HG03095 (cell line): ENCODE measurements around the gene IFNGR1.
"Not testable (repeated sequence)": the region's sequence is repeated elsewhere in the genome, so short reads cannot be mapped to it uniquely, and the experiment has no call there.

Source experiments
- ATAC-seq: cut with Tn5 transposase; IDR thresholded peaks from one replicate; pipeline ENCODE4 v1.9.1; 2021; ENCODE audit warnings: moderate library complexity; ENCODE audit not compliant: unreplicated experiment

Gene IFNGR1

GRCh38 chr6:137213813-137214212 lies 5.4 kb downstream of the IFNGR1 start:
- no peak for ATAC-seq

DNA sequence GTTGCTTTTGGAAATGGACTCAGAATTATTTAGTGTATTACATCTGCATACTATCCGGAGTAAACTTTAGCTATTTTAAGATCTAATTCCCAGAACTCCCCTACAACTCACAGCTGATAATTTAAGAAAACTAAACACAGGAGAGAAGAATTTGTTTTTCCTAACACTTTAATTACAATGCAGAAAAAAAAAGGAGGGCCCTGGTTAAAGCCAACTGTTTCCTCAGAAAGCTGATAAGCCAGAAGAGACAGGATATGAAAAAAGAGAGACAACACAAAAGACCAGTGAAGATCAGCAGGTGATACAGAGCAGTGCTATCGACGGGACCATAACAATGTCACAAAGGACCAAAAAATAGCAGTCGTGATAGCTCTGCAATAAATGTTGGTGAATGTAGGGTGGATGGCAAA lies 5.8 kb downstream of the IFNGR1 start:
- ATAC-seq = no peak

DNA sequence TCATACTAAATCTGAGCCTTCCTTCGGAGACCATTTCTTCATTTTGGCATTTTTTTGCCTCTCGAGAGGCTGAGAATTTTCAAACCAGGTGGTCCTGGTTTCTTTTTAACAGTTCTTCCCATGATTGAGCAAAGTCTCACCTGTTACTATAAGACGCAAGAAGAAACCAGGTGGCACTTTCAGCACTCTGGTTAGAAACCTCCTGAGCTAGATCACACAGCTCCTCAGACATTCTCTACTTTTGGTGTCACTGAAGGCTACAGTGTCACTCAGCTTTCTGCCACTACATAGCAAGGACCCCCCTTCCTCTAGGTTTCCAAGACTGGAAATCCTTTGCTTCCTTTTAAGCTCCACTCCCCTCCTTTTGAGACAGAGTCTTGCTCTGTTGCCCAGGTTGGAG lies 7.3 kb downstream of the IFNGR1 start:
- ATAC-seq = no peak

- no peak for ATAC-seq
Measured at GRCh38 chr6:137210903-137211302, 8.3 kb downstream of the IFNGR1 start.

- no peak for ATAC-seq
Measured at GRCh38 chr6:137208279-137208678, 10.9 kb downstream of the IFNGR1 start.

- ATAC-seq = not testable (repeated sequence)
Measured at GRCh38 chr6:137207457-137207856, 11.7 kb downstream of the IFNGR1 start.

DNA sequence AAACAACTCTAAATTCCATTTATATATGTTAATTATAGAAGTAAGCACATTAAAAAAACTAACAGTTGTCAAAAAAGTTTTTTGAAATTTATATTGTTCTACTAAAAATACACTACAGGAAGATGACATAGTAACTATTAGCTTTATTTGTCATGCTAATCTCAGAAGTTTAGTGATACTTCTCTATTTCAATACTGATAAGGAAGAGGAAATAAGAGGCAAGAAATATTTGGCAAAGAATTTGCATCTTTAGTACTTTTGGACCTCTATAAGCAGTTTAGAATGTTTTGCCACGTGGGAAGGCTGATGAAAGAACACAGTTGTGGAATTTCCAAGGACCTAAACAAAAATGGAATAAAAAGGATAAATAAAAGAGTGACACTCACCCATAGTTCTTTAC lies 12.6 kb downstream of the IFNGR1 start:
- ATAC-seq = no peak

DNA sequence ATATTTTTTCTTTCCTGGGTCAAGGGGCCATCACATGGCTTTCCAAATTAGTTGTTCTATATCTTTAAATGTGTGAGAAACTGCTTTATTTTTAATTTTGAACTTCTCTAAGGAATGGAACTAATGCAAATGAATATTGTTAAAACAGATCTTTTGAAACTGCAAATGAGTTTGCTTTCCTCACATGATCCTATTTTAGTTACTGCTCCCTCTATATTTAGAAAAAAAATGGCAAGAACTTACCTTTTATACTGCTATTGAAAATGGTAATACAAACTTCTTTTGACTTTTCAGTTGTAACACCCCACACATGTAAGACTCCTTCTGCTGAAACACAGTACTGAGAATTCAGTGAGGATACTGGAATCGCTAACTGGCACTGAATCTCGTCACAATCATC lies 15.9 kb downstream of the IFNGR1 start:
- ATAC-seq = no peak

GRCh38 chr6:137202078-137202477 lies 17.1 kb downstream of the IFNGR1 start:
- no peak for ATAC-seq

DNA sequence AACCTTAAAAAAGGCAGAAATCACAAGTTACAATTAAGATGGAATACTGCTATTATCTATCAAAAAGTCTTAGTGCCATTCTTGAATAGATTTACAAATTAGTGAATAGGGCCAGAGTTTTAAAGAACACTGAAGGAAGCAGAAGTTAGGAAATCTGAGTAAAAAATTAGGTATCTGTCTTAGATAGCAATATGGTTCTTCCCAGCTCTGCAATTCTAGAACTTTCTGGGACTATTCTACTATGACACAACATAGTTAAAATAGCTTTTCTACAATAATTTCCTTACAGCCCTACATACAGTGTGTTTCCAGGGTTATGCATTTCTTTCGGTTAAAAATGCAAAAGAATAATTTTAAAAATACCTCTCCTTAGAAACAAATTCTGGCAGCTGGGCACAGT lies 18.2 kb downstream of the IFNGR1 start:
- ATAC-seq = no peak

GRCh38 chr6:137200288-137200687 lies 18.9 kb downstream of the IFNGR1 start:
- no peak for ATAC-seq

DNA sequence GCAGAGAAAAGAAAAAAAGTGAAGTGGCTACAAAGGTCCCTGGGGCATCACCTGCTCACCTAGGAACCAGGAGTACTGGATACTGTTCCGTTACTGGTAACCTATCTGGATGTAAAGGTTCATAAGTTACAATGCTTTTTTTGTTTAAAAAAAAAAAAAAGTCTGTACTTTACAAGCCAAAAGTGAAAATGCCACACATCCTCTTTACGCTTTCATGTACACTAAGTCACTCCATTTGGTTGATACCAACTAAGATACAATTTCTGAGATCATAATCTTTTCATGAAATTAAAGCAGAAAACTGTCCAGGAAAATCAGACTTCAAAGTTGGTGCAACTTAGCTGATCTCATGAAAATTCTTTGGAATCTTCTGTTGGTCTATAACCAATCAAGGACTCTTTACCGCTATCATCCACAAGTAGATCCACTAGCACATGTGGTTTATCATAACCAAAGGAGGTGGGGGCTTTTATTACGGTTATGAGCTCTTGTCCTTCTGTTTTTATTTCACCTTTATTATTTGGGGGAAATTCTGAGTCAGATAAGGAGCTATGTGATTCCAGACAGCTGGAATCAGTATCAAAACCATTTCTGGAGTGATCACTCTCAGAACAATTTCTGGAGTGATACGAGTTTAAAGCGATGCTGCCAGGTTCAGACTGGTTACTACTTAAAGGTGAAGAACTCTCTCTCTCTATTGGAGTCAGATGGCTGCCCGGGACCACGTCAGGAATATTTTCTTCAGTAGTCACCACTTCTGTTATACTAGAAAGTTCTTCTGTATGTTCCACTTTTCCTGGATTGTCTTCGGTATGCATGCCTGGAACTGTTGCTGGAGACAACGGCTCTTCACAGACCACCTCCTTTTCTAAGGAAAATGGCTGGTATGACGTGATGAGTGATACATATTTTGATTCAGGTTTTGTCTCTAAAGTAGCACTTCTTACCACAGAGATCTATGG lies 21.2 kb downstream of the IFNGR1 start:
- ATAC-seq = no peak

DNA sequence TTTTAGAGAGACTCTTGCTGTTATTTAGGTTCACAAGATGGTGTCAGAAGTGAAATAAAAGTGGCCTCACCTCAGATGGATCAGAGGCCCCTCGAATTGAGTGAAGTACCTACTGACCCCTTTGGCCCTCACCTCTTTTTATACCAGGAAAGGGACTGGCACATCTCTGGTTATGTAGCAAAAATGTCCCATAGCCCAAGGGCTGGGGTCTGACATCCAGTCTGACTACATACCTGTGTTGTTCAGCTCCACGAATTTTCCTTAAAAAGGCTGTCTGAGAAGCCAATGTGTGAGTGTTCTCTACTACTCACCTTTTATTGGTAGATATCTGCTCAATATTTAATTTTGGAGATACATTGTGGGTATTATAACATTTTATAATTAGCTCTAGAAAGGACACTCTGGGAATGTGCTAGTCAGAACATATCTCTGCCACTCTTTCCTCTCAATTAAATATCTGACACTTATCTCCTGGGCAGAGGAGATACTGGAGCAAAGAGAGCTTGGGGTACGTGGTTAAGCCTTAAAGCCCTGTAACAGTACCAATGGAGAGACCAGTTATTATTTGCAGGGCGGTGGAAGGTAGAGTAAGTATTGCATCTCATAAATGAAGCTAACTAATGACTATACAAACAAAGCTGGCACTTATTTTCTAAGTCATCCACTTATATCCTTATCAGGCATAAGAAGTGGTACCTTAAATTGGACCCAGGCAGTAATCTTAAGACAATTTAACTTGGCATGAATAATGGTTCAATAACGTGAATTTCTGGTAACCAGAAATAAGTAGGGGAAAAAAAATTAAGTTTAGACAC lies 25.7 kb downstream of the IFNGR1 start:
- ATAC-seq = no peak

- ATAC-seq = no peak
Measured at GRCh38 chr6:137192821-137193220, 26.4 kb downstream of the IFNGR1 start.

DNA sequence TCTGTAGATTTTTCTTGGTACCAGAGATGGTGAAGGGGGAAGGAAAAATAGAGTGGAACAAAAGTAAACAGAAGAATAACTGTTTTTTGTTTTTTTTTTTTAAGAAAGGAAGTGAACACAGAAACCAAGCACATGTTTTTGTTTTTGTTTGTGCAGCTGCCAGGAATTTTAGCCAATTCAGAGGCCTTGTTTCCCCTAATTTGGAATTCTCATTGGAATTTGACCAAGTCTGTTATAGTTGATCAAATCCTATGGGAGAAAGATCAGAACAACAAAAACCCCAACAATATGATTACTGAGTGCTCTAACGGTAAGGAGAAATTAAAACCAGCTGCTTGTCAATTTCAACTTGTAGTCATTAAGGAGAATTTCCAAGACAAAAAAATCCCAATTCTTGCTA lies 27.5 kb downstream of the IFNGR1 start:
- no peak for ATAC-seq

DNA sequence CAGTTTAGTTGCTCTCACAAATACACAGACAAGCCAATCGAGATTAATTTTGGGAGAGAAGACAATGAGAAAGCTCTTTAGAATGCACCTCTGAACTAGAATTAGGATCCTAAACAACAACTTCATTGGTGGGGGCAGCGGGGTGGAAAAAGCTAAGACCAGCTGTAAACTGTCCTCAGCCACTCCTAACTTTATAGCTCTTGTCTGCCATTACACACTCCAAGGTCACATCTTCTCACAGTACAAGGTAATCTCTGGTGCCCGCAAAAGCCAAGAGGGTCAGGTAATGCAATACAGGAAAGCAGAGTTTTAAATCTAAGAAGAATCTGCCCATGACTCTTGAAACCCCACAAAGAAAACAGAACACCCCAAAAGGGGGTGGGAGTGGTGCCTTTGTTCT lies 27.9 kb downstream of the IFNGR1 start:
- no peak for ATAC-seq

GRCh38 chr6:137190583-137191094 lies 28.5 kb downstream of the IFNGR1 start:
- ATAC-seq = no peak

DNA sequence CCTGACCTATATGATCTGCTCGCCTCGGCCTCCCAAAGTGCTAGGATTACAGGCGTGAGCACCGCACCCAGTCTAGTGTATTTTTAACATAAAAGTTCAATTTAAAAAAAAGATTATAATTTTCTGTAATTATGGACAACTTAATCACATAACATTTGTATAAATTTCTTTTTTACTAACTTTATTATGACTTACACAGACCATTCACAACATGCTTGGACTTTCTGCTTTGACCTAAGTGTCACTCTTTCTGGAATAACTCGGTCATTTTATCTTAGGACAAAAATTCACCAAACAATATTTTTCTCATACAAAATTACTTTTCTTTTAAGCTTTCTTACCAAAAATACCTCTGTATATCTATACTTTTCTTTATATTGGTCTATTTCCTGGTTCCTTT lies 30.3 kb downstream of the IFNGR1 start:
- no peak for ATAC-seq

DNA sequence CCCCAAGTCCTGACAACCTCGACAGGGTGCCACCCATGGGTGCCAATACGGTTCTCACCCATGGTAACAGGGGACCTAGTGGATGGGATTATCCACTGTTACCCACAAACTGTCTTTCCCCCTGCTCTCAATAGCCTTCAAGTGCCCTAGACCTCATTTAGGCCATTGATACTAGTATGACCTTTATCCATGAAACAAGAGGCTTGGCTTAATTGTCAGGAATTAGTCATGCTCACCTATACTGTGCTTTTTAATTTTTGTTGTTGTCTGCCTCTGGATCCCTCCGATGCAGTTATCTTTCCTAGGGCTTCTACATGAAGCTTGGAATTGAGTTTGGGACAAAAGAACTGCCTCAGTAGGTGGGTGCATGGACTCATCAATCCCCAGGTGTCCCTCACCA lies 33.9 kb downstream of the IFNGR1 start:
- ATAC-seq = no peak

DNA sequence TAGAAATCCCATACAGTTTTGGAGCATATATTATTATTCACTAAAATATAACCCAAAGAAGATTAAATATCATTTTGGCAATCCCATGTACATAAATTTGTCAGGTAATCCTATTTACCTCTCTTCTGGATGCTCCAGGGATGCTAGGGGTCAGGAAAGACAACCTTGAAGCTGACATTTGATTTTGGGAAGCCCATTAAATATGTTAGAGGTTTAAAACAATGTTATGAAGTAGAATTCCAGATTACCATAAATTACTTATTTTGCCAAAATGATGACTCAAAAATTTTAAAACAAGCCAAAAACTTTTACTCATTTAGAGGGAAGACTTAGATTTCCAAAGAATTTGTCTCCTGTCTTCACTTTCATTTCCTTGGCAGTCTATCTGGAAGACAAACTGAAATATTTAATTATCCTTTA lies 36.5 kb downstream of the IFNGR1 start:
- no peak for ATAC-seq

DNA sequence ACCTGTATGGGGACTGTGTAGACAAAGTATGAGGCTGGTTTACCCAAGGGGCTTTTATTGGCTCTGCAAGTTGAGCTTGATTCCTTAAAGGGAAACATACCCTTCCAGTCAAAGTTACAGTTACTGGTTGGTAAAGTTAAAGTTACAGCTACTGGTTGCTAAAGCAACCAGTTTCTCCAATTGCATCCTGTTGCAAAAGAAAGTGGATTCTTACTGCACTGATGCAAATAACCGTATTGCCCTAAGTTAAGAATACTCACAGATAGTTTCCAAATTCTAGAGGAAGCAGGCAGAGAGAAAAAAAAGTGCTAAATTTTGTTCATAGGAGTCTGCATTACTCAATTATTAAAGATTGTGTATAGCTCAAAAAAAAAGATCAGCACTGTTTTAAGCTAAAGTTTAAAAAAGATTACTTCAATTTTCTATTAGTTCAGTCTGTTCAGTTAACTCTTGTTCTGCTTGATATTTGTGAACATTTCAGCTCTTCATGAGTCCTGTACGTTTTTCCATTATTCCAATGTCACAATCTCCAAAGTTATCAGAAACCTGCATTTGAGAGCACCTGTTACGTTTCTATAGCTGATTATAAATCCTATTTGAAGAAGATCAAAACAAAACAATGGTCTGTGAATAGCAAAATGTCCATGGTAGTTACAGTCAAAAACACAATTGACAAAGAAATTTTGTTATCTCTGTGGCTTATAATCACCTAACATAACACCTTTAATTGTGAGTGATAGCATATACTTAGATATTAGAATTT lies 37.1 kb downstream of the IFNGR1 start:
- no peak for ATAC-seq
